ENCODE data around the gene FOXP1. TPM values are rescaled to one million over a fixed set of nuclear protein-coding genes. Genes with fewer than 3 reads are reported as not detected.

FOXP1 gene
- total and polyA plus RNA-seq, 2 donors (not counting 1 experiment from before 2014, with no cell fraction given), result 70.3 to 101 TPM

DNA sequence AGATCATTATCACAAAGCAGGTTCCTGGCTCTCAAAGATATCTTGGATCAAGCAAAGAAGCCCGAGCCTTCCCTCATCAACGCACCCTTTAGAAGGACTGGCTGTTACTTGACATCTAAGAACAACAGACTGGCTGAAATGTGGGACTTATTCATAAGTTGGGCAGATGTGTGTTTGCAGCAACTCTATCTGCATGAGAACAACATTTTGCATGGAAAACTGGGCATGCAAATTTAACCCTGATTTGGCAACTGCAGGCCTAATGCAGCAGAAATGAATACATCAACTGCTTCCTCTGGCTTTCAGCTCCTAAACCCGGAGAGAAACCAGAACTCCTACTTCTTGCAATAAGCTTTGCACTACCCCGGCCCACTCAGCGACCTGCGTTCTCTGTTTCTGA is 35.0 kb upstream of the FOXP1 start:
- no peak overlapping the region for H3K27ac ChIP-seq (ENCODE audit: insufficient read depth, low read length)
- H4K20me1 ChIP-seq (ENCODE audit: control insufficient read depth, extremely low read depth, insufficient read depth, low read length), result no peaks in the 10 kb centered on the region
- TF ChIP-seq, protein P1, sequence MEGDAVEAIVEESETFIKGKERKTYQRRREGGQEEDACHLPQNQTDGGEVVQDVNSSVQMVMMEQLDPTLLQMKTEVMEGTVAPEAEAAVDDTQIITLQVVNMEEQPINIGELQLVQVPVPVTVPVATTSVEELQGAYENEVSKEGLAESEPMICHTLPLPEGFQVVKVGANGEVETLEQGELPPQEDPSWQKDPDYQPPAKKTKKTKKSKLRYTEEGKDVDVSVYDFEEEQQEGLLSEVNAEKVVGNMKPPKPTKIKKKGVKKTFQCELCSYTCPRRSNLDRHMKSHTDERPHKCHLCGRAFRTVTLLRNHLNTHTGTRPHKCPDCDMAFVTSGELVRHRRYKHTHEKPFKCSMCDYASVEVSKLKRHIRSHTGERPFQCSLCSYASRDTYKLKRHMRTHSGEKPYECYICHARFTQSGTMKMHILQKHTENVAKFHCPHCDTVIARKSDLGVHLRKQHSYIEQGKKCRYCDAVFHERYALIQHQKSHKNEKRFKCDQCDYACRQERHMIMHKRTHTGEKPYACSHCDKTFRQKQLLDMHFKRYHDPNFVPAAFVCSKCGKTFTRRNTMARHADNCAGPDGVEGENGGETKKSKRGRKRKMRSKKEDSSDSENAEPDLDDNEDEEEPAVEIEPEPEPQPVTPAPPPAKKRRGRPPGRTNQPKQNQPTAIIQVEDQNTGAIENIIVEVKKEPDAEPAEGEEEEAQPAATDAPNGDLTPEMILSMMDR (conservative IDR thresholded peaks at IDR 0.05 in 1 of 2, IDR thresholded peaks at IDR 0.05 in 1 of 2; ENCODE audit: low read depth in 1 of 2, low read length in 2 of 2), result no peak
- no peak for TF ChIP-seq EZH2 (IDR thresholded peaks at IDR 0.05; ENCODE audit: low read length, missing control alignments)
- H3K27me3 ChIP-seq (ENCODE audit: control insufficient read depth, insufficient read depth, low read length), result peaks cover 3% of the 10 kb centered on the region
- DNase-seq (ENCODE audit: low read depth in 2 of 2), result no peak
- no peak overlapping the region for H3K4me2 ChIP-seq (ENCODE audit: extremely low read depth, insufficient read depth, low read length)
- no peak overlapping the region for H3K9ac ChIP-seq (ENCODE audit: insufficient read depth, low read length)
- H3K4me3 ChIP-seq (replicated peaks in 1 of 4; ENCODE audit: control extremely low read depth in 1 of 4, insufficient read depth in 1 of 4, low read depth in 3 of 4, low read length in 4 of 4), result no peak overlapping the region
- no peaks in the 10 kb centered on the region for H3K9me3 ChIP-seq (ENCODE audit: control insufficient read depth, insufficient read depth, low read depth, low read length)
- H3K36me3 ChIP-seq (ENCODE audit: control insufficient read depth, insufficient read depth, low read length), result no peaks in the 10 kb centered on the region
- no peaks in the 10 kb centered on the region for H3K79me2 ChIP-seq (ENCODE audit: control insufficient read depth, insufficient read depth, low read length)
- no peaks in the 10 kb centered on the region for H3K4me1 ChIP-seq (ENCODE audit: control insufficient read depth, extremely low read depth, insufficient read depth, low read length)
- no peak overlapping the region for H2AFZ ChIP-seq (ENCODE audit: low read length)

DNA sequence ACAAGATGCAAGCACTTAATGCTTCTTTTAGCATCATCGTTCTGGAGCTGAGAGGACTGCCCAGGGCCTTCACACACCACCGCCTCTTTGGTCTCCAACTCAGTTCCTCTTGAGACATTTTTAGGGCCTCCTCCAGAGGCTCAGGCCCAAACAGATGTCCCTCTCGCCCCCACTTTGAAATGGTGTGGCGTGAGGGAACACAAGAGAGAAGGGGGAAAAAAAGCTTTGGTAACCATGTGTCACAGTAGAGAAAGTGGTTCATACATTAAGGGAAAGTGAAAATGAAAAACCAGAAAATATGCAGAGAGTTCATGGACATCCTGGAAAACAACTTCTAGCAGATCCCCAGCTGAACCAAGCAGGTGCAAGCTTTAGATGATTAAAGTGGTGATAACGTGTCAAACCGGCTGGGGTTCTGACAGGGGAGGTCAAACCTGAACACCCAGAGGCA is 33.1 kb upstream of the FOXP1 start:
- DNase-seq (ENCODE audit: low read depth in 2 of 2), result no peak
- no peaks in the 10 kb centered on the region for H4K20me1 ChIP-seq (ENCODE audit: control insufficient read depth, extremely low read depth, insufficient read depth, low read length)
- no peak overlapping the region for H3K9ac ChIP-seq (ENCODE audit: insufficient read depth, low read length)
- H3K36me3 ChIP-seq (ENCODE audit: control insufficient read depth, insufficient read depth, low read length), result no peaks in the 10 kb centered on the region
- H3K27ac ChIP-seq (ENCODE audit: insufficient read depth, low read length), result no peak overlapping the region
- no peaks in the 10 kb centered on the region for H3K79me2 ChIP-seq (ENCODE audit: control insufficient read depth, insufficient read depth, low read length)
- TF ChIP-seq, protein P1 (conservative IDR thresholded peaks at IDR 0.05 in 1 of 2, IDR thresholded peaks at IDR 0.05 in 1 of 2; ENCODE audit: low read depth in 1 of 2, low read length in 2 of 2), result no peak
- TF ChIP-seq EZH2 (IDR thresholded peaks at IDR 0.05; ENCODE audit: low read length, missing control alignments), result no peak
- H3K9me3 ChIP-seq (ENCODE audit: control insufficient read depth, insufficient read depth, low read depth, low read length), result no peaks in the 10 kb centered on the region
- no peaks in the 10 kb centered on the region for H3K27me3 ChIP-seq (ENCODE audit: control insufficient read depth, insufficient read depth, low read length)
- H2AFZ ChIP-seq (ENCODE audit: low read length), result no peak overlapping the region
- no peak overlapping the region for H3K4me3 ChIP-seq (replicated peaks in 1 of 4; ENCODE audit: control extremely low read depth in 1 of 4, insufficient read depth in 1 of 4, low read depth in 3 of 4, low read length in 4 of 4)
- H3K4me1 ChIP-seq (ENCODE audit: control insufficient read depth, extremely low read depth, insufficient read depth, low read length), result no peaks in the 10 kb centered on the region
- no peak overlapping the region for H3K4me2 ChIP-seq (ENCODE audit: extremely low read depth, insufficient read depth, low read length)

DNA sequence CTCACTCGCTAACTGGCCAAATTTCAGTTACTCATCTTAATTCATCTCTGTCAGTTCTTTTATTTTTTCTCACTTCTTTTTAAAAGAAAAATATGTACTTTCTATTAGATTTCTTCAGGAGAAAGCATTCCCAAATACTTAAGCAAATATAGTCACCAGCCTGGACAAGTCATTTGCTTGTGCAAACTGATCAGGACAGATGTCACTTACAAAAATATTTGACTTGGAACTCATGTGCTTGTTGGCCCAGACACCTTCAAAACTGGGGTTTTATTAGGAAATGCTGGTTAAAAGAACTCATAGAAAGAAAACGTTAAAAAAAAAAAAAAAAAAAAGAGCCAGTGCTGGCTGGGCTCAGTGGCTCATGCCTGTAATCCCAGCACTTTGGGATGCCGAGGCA is 31.3 kb upstream of the FOXP1 start:
- no peaks in the 10 kb centered on the region for H4K20me1 ChIP-seq (ENCODE audit: control insufficient read depth, extremely low read depth, insufficient read depth, low read length)
- no peak for TF ChIP-seq EZH2 (IDR thresholded peaks at IDR 0.05; ENCODE audit: low read length, missing control alignments)
- TF ChIP-seq, protein P1 (conservative IDR thresholded peaks at IDR 0.05 in 1 of 2, IDR thresholded peaks at IDR 0.05 in 1 of 2; ENCODE audit: low read depth in 1 of 2, low read length in 2 of 2), result no peak
- no peaks in the 10 kb centered on the region for H3K9me3 ChIP-seq (ENCODE audit: control insufficient read depth, insufficient read depth, low read depth, low read length)
- H3K4me2 ChIP-seq (ENCODE audit: extremely low read depth, insufficient read depth, low read length), result no peak overlapping the region
- no peak overlapping the region for H3K9ac ChIP-seq (ENCODE audit: insufficient read depth, low read length)
- H3K36me3 ChIP-seq (ENCODE audit: control insufficient read depth, insufficient read depth, low read length), result no peaks in the 10 kb centered on the region
- no peaks in the 10 kb centered on the region for H3K27me3 ChIP-seq (ENCODE audit: control insufficient read depth, insufficient read depth, low read length)
- no peak overlapping the region for H3K27ac ChIP-seq (ENCODE audit: insufficient read depth, low read length)
- H2AFZ ChIP-seq (ENCODE audit: low read length), result no peak overlapping the region
- H3K4me1 ChIP-seq (ENCODE audit: control insufficient read depth, extremely low read depth, insufficient read depth, low read length), result no peaks in the 10 kb centered on the region
- no peak overlapping the region for H3K4me3 ChIP-seq (replicated peaks in 1 of 4; ENCODE audit: control extremely low read depth in 1 of 4, insufficient read depth in 1 of 4, low read depth in 3 of 4, low read length in 4 of 4)
- DNase-seq (ENCODE audit: low read depth in 2 of 2), result no peak
- H3K79me2 ChIP-seq (ENCODE audit: control insufficient read depth, insufficient read depth, low read length), result no peaks in the 10 kb centered on the region

All from fibroblast of lung (primary cell).